HepG2 (cell line): ENCODE results near the gene USP25. TPM values are rescaled to one million over a fixed set of nuclear protein-coding genes. Genes with fewer than 3 reads are reported as not detected.

ENCODE experiments used
- ATAC-seq: fragments of 200-7000 bp; cut with Tn5 transposase; 3 replicates; pipeline ENCODE4 v1.9.1; 2020; ENCODE audit warnings: mild to moderate bottlenecking, moderate library complexity
- BruUV-seq: library from RNA; stranded (reverse); fragments of 400-500 nt; replicated peaks from 2 replicates; lab custom pipeline; 2021; lab: Mats Ljungman, UMichigan
- CTCF ChIA-PET: fragments of 300-600 bp; formaldehyde crosslinking; extraction: SDS; loops from one replicate; lab custom pipeline; 2021; ENCODE audit warnings: low total read pairs, inconsistent platforms, low intra/inter-chr PET ratio; lab: Yijun Ruan, JAX
- POLR2A ChIA-PET: fragments of 350-600 bp; sonication (Branson Sonifier 250); formaldehyde crosslinking; loops from one replicate; lab custom pipeline; 2020; ENCODE audit warnings: antibody characterized with exemption, inconsistent platforms; lab: Yijun Ruan, JAX
- DNase-seq: peaks from one replicate; pipeline ENCODE4 v3.0.0-alpha.2; 2015; ENCODE audit warnings: low spot score
- FAIRE-seq: peaks from 3 replicates; lab custom pipeline; 2011; peaks lifted over from hg19 to GRCh38; lab: Jason Lieb, UNC
- H2AFZ ChIP-seq: one replicate; pipeline ENCODE4 v1.6.1; 2011; ENCODE audit warnings: low read length, inconsistent platforms
- H3K27ac ChIP-seq: fragments of 300-600 bp; 3 replicates; pipeline ENCODE4 v1.8.0; 2011; ENCODE audit warnings: mixed run types, mild to moderate bottlenecking, mixed read lengths, low read length, inconsistent platforms; ENCODE audit not compliant: insufficient read depth; ENCODE audit errors: extremely low read length
- H3K27me3 ChIP-seq, 2 experiments: fragments of 200-600 bp in 1 of 2; 2 replicates in 1 of 2; 3 replicates in 1 of 2; pipeline versions ENCODE4 v1.6.0 to v1.8.0; 2011; ENCODE audit warnings: low read length in 2 of 2, mild to moderate bottlenecking in 2 of 2, moderate library complexity in 2 of 2, inconsistent platforms in 1 of 2; ENCODE audit not compliant: insufficient read depth in 2 of 2, control insufficient read depth in 1 of 2
- H3K36me3 ChIP-seq, 2 experiments: fragments of 200-600 bp in 1 of 2; replicated peaks in 1 of 2; 2 replicates in 1 of 2; 3 replicates in 1 of 2; pipeline versions ENCODE4 v1.5.1 to v1.8.0; 2011; ENCODE audit warnings: low read length in 2 of 2, inconsistent platforms in 1 of 2; ENCODE audit not compliant: insufficient read depth in 2 of 2, control insufficient read depth in 1 of 2
- H3K4me1 ChIP-seq: 2 replicates; pipeline ENCODE4 v1.5.1; 2012; ENCODE audit warnings: low read length, inconsistent platforms; ENCODE audit not compliant: insufficient read depth
- H3K4me2 ChIP-seq: 2 replicates; pipeline ENCODE4 v1.6.0; 2011; ENCODE audit warnings: low read depth, low read length, inconsistent platforms
- H3K4me3 ChIP-seq, 3 experiments: fragments of 200-600 bp in 1 of 3; sonication (generic), shearing (Covaris generic) in 1 of 3; replicated peaks in 1 of 3; 2 replicates each; pipeline ENCODE4 v1.5.1; 2011 to 2016; ENCODE audit warnings: low read length in 3 of 3, inconsistent platforms in 2 of 3, low read depth in 2 of 3, mild to moderate bottlenecking in 2 of 3, control low read depth in 1 of 3, mixed read lengths in 1 of 3; ENCODE audit not compliant: insufficient read depth in 1 of 3
- H3K79me2 ChIP-seq: one replicate; pipeline ENCODE4 v1.6.1; 2011; ENCODE audit warnings: low read length, inconsistent platforms; ENCODE audit not compliant: insufficient read depth
- H3K9ac ChIP-seq: 2 replicates; pipeline ENCODE4 v1.6.0; 2011; ENCODE audit warnings: mild to moderate bottlenecking, low read depth, low read length, inconsistent platforms; ENCODE audit not compliant: insufficient read depth
- H3K9me3 ChIP-seq: 2 replicates; pipeline ENCODE4 v1.5.1; 2012; ENCODE audit warnings: mild to moderate bottlenecking, low read length
- H4K20me1 ChIP-seq: 2 replicates; pipeline ENCODE4 v1.6.0; 2011; ENCODE audit warnings: inconsistent platforms, mild to moderate bottlenecking, low read length, moderate library complexity; ENCODE audit not compliant: insufficient read depth
- FOXK1 ChIP-seq: sonication (generic); formaldehyde crosslinking; IDR thresholded peaks from 2 replicates; pipeline ENCODE4 v1.4.0; 2020; ENCODE audit warnings: low read depth, missing genetic modification reagents, borderline replicate concordance
- FOXO4 ChIP-seq: sonication (generic); formaldehyde crosslinking; conservative IDR thresholded peaks from 2 replicates; pipeline ENCODE4 v1.8.1; 2023; ENCODE audit warnings: missing genetic modification reagents
- MIXL1 ChIP-seq: IDR thresholded peaks from 2 replicates; pipeline ENCODE4 v1.6.1; 2016
- NFKBIZ ChIP-seq: IDR thresholded peaks from 2 replicates; pipeline ENCODE4 v1.6.1; 2018; ENCODE audit warnings: missing genetic modification reagents, missing compliant biosample characterization
- NR2F6 ChIP-seq, 2 experiments: IDR thresholded peaks; 2 replicates each; pipeline ENCODE4 v1.6.1; 2016; ENCODE audit warnings: antibody characterized with exemption in 1 of 2, mild to moderate bottlenecking in 1 of 2
- REL ChIP-seq: sonication (generic); formaldehyde crosslinking; conservative IDR thresholded peaks from 2 replicates; pipeline ENCODE4 v1.8.0; 2022; ENCODE audit warnings: mild to moderate bottlenecking, missing genetic modification reagents, moderate library complexity
- RELA ChIP-seq: sonication (generic); formaldehyde crosslinking; IDR thresholded peaks from 2 replicates; pipeline ENCODE4 v1.4.0; 2020; ENCODE audit warnings: missing genetic modification reagents
- SAFB2 ChIP-seq: sonication (generic); formaldehyde crosslinking; IDR thresholded peaks from 2 replicates; pipeline ENCODE4 v1.5.1; 2020; ENCODE audit warnings: missing genetic modification reagents, low read depth, mild to moderate bottlenecking, borderline replicate concordance
- TAF1 ChIP-seq: sonication (generic); formaldehyde crosslinking; IDR thresholded peaks from 2 replicates; pipeline ENCODE4 v1.4.0; 2020; ENCODE audit warnings: missing genetic modification reagents
- ZC3H4 ChIP-seq: sonication (generic); formaldehyde crosslinking; IDR thresholded peaks from 2 replicates; pipeline ENCODE4 v1.4.0; 2020; ENCODE audit warnings: missing genetic modification reagents, borderline replicate concordance
- ZNF10 ChIP-seq: sonication (generic); formaldehyde crosslinking; IDR thresholded peaks from 2 replicates; pipeline ENCODE4 v1.4.0; 2020; ENCODE audit warnings: mild to moderate bottlenecking, low read depth, missing genetic modification reagents, borderline replicate concordance
- ZNF816 ChIP-seq: sonication (generic); formaldehyde crosslinking; IDR thresholded peaks from 2 replicates; pipeline ENCODE4 v1.8.0; 2022; ENCODE audit warnings: missing genetic modification reagents, mild to moderate bottlenecking, borderline replicate concordance
- ZSCAN29 ChIP-seq: sonication (generic); formaldehyde crosslinking; conservative IDR thresholded peaks from 2 replicates; pipeline ENCODE4 v1.4.0; 2020; ENCODE audit warnings: mild to moderate bottlenecking, missing genetic modification reagents
- ZSCAN30 ChIP-seq: sonication (generic); formaldehyde crosslinking; IDR thresholded peaks from 2 replicates; pipeline ENCODE4 v1.5.0; 2020; ENCODE audit warnings: mild to moderate bottlenecking, missing genetic modification reagents
- WGBS: methylation state at CpG from one replicate; pipeline ENCODE4 v1.1.6; 2017; ENCODE audit warnings: low lambda C conversion rate; 5-methylcytosine and 5-hydroxymethylcytosine counted together
- in situ Hi-C: cut with HindIII; loops from 2 replicates; pipeline ENCODE4 v1.10.0; 2017; ENCODE audit warnings: low pct_unique_long_range_greater_than_20kb; ENCODE audit not compliant: extremely low pct_ligation_motif_present
- intact Hi-C: fragments of 100-400 bp; cut with micrococcal nuclease; formaldehyde crosslinking; loops from one replicate; pipeline ENCODE4 v1.10.0; 2022; ENCODE audit not compliant: unreplicated experiment
- polyA plus RNA-seq, 8 experiments: library from polyadenylated mRNA; depleted of rRNA in 3 of 8; stranded (reverse) in 7 of 8; unstranded in 1 of 8; fragments of >200 nt; fragmentation: Illumina TruSeq in 4 of 8; extraction: Trizol in 4 of 8; gene quantifications; 2 replicates each; pipeline versions ENCODE4 v1.2.1 to v1.2.3, GENCODE V29; 2011 to 2016; ENCODE audit warnings: low read depth in 4 of 8, missing spikeins in 1 of 8, mixed read lengths in 1 of 8; ENCODE audit not compliant: insufficient read depth in 1 of 8
- total RNA-seq, 5 experiments: library from RNA; depleted of rRNA; stranded (reverse); fragments of >200 nt; fragmentation: Illumina TruSeq; extraction: Trizol; gene quantifications; 2 replicates each; pipeline ENCODE4 v1.2.3, GENCODE V29; 2016; ENCODE audit warnings: low read depth in 1 of 5
- TF ChIP-seq, protein P1 (sequence below): IDR thresholded peaks from 2 replicates; pipeline ENCODE4 v1.6.1; 2016; ENCODE audit warnings: missing compliant biosample characterization, missing genetic modification reagents, borderline replicate concordance

Gene USP25
- total and polyA plus RNA-seq, 2 of the 13 experiments (the other 11 are each of a cell fraction or from before 2014, with no cell fraction given): 12.4 to 26.3 TPM

DNA sequence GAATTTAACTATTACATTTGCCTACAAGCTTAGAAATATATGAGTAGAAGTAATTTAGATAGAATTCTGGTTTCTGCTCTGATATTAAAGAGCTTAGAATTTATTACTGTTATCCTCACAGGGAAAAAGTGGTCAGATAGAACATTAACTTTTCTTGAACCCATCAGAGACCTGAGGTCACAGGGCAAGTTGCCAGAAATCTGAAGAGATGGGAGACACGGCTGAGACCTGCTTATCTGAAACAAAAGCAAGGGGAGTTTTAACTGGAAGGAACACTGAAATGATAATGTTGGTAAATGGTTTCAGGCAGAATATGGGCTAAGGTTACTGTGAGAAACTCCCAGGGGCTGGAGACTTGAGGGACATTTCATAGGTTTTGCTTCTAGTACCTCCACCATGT, 28.0 kb upstream of the USP25 start:
- no peak for ATAC-seq
- CTCF ChIA-PET: no interaction called here

More for the DNA sequence above, 28.0 kb upstream of the USP25 start:
- H3K4me3 ChIP-seq: no peak overlapping the region
- no TSS peak for BruUV-seq
- POLR2A ChIA-PET: no interaction called here
- no peaks in the 10 kb centered on the region for H3K4me1 ChIP-seq
- intact Hi-C loops: no loop called here
- WGBS: 0% methylated on average over 1 of the region's 1 CpG
- no peaks in the 10 kb centered on the region for H3K27me3 ChIP-seq
- no peak for DNase-seq
- H3K9me3 ChIP-seq: no peaks in the 10 kb centered on the region
- no peaks in the 10 kb centered on the region for H3K79me2 ChIP-seq
- no peak overlapping the region for H3K27ac ChIP-seq
- TF ChIP-seq REL (CRISPR knock-in tag) (no peak), NR2F6 (IDR thresholded peaks at IDR 0.05) (no peak), NR2F6 (CRISPR knock-in tag; IDR thresholded peaks at IDR 0.05) (no peak), ZSCAN30 (no peak), ZNF816 (CRISPR knock-in tag) (no peak), FOXK1 (CRISPR knock-in tag) (no peak), ZSCAN29 (CRISPR knock-in tag) (no peak), ZC3H4 (CRISPR knock-in tag) (no peak), RELA (CRISPR knock-in tag) (no peak), FOXO4 (CRISPR knock-in tag) (no peak), NFKBIZ (CRISPR knock-in tag) (no peak), ZNF10 (CRISPR knock-in tag) (no peak), SAFB2 (CRISPR knock-in tag) (no peak), MIXL1 (CRISPR knock-in tag) (no peak), TAF1 (no peak)
- TF ChIP-seq, protein P1, sequence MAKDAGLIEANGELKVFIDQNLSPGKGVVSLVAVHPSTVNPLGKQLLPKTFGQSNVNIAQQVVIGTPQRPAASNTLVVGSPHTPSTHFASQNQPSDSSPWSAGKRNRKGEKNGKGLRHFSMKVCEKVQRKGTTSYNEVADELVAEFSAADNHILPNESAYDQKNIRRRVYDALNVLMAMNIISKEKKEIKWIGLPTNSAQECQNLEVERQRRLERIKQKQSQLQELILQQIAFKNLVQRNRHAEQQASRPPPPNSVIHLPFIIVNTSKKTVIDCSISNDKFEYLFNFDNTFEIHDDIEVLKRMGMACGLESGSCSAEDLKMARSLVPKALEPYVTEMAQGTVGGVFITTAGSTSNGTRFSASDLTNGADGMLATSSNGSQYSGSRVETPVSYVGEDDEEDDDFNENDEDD (CRISPR knock-in tag): no peak
- TF ChIP-seq, all 625 proteins: peak for 0
- no peak for FAIRE-seq
- in situ Hi-C loops: no loop called here
- Histone ChIP-seq H3K9ac (no peak overlapping the region), H3K4me2 (no peak overlapping the region), H2AFZ (no peak overlapping the region), H4K20me1 (no peaks in the 10 kb centered on the region), H3K36me3 (no peaks in the 10 kb centered on the region)
